ENCODE data around the gene IFNA2.

IFNA2 gene

DNA sequence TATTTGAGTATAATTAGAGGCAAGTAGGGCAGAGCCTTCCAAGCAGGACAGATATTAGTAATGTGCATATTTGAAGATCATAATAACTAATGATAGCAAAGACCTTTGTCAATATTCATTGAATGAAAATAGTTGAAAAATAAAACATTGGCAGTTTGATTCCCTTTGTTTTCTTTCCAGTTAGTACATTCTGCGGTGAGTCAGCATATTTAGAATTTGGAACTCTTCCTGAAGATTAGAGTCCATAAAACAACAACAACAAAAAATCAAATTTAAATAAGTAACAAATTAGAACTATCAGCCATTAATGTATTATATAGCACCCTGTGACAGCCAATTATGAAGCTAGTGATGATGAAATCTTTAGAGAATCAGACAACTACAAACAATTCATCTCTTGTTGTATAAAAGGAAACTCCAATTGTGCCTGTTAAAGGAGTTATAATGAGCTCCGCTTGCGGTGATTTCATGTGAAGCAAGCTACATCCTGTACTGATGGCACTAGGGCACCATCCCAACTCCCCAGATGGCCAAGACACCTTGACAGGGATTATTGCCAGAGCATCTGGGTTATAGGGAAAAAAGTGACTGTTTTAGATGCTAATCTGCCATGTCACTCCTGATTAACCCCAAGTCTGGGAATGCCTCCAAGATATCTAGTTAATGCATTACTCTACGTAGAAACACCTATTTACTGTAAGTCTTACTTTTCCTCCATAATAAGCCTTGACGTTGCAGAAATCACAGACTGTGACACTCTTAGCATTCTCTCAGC, 30.5 kb upstream of the IFNA2 start:
- no peak overlapping the region for H3K27ac ChIP-seq
- DNase-seq (ENCODE audit: low spot score) = no peak
- TF ChIP-seq, protein P1, sequence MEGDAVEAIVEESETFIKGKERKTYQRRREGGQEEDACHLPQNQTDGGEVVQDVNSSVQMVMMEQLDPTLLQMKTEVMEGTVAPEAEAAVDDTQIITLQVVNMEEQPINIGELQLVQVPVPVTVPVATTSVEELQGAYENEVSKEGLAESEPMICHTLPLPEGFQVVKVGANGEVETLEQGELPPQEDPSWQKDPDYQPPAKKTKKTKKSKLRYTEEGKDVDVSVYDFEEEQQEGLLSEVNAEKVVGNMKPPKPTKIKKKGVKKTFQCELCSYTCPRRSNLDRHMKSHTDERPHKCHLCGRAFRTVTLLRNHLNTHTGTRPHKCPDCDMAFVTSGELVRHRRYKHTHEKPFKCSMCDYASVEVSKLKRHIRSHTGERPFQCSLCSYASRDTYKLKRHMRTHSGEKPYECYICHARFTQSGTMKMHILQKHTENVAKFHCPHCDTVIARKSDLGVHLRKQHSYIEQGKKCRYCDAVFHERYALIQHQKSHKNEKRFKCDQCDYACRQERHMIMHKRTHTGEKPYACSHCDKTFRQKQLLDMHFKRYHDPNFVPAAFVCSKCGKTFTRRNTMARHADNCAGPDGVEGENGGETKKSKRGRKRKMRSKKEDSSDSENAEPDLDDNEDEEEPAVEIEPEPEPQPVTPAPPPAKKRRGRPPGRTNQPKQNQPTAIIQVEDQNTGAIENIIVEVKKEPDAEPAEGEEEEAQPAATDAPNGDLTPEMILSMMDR (conservative IDR thresholded peaks at IDR 0.05; ENCODE audit: low read depth) = no peak
- ChIA-PET CTCF (interaction anchor here (1.1 kb wide), 1 partner anchor 20 kb away, joined by 3 read pairs; no protein-coding TSS in a partner anchor), POLR2A (ENCODE audit: low non-redundant PET) (no interaction called here)

GRCh38 chr9:21414220-21414940, 29.2 kb upstream of the IFNA2 start:
- ChIA-PET CTCF (no interaction called here), POLR2A (ENCODE audit: low non-redundant PET) (no interaction called here)
- no peak for DNase-seq (ENCODE audit: low spot score)
- H3K27ac ChIP-seq = no peak overlapping the region
- TF ChIP-seq, protein P1 (conservative IDR thresholded peaks at IDR 0.05; ENCODE audit: low read depth) = no peak

DNA sequence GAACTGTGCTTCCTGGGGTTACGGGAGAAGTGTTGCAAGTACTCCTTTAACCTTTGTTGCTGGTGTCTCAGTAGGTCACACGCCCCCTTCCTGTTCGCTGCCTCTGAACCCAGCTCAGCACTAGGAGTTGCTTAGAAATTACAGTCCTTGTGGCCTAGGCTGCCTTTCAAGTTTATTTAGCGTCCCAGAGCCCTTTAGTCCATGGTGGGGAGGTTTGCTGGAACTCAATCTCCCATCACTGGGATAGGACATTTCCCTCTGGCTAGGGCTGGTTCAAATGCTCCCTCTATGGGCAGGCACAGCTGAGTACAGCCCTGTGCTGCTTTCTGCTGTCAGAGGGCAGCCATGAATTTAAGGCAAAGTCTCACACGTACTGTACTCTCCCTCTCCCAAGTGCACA, 28.4 kb upstream of the IFNA2 start:
- DNase-seq (ENCODE audit: low spot score) = no peak
- TF ChIP-seq, protein P1 (conservative IDR thresholded peaks at IDR 0.05; ENCODE audit: low read depth) = no peak
- ChIA-PET CTCF (interaction anchor here (0.6 kb wide), 1 partner anchor 382 kb away, joined by 3 read pairs; no protein-coding TSS in a partner anchor), POLR2A (ENCODE audit: low non-redundant PET) (no interaction called here)
- H3K27ac ChIP-seq = no peak overlapping the region

- no peak for DNase-seq (ENCODE audit: low spot score)
- ChIA-PET POLR2A (ENCODE audit: low non-redundant PET) (no interaction called here), CTCF (interaction anchor here (0.6 kb wide), 1 partner anchor 382 kb away, joined by 3 read pairs; no protein-coding TSS in a partner anchor)
- TF ChIP-seq, protein P1 (conservative IDR thresholded peaks at IDR 0.05; ENCODE audit: low read depth) = no peak
- H3K27ac ChIP-seq = no peak overlapping the region
These were observed 28.0 kb upstream of the IFNA2 start for GRCh38 chr9:21413151-21413550.

GRCh38 chr9:21412107-21412506, 26.9 kb upstream of the IFNA2 start:
- ChIA-PET POLR2A (ENCODE audit: low non-redundant PET) (no interaction called here), CTCF (no interaction called here)
- TF ChIP-seq, protein P1 (conservative IDR thresholded peaks at IDR 0.05; ENCODE audit: low read depth) = no peak
- no peak overlapping the region for H3K27ac ChIP-seq
- DNase-seq (ENCODE audit: low spot score) = no peak

- no peak for DNase-seq (ENCODE audit: low spot score)
- TF ChIP-seq, protein P1 (conservative IDR thresholded peaks at IDR 0.05; ENCODE audit: low read depth) = no peak
- ChIA-PET CTCF (no interaction called here), POLR2A (ENCODE audit: low non-redundant PET) (no interaction called here)
- no peak within 1 kb of the TSS for H3K27ac ChIP-seq
These were observed 23.6 kb upstream of the IFNA2 start, which contains the start of gene IFNA8 for GRCh38 chr9:21408817-21409216. IFNA8 (plus strand) TSS chr9:21409117; CDS start chr9:21409177, 60 bp downstream.

All from RWPE1 (cell line).